KOPT-K1 (cell line): ENCODE data around the gene PLEKHG4.

ENCODE experiments used
- H3K27ac ChIP-seq: fragments of 200-600 bp; sonication (generic); 2 replicates; pipeline ENCODE4 v1.5.1; 2016; ENCODE audit warnings: antibody characterized with exemption, mild to moderate bottlenecking, low read depth, low read length; ENCODE audit not compliant: poor library complexity, severe bottlenecking
- H3K36me3 ChIP-seq: fragments of 200-600 bp; sonication (generic); 2 replicates; pipeline ENCODE4 v1.5.1; 2017; ENCODE audit warnings: antibody characterized with exemption, mild to moderate bottlenecking, low read length, moderate library complexity; ENCODE audit not compliant: insufficient read depth
- H3K9me3 ChIP-seq: fragments of 200-600 bp; sonication (generic); 2 replicates; pipeline ENCODE4 v1.5.1; 2017; ENCODE audit warnings: antibody characterized with exemption, low read length, mild to moderate bottlenecking; ENCODE audit not compliant: insufficient read depth, poor library complexity, severe bottlenecking

The PLEKHG4 gene

DNA sequence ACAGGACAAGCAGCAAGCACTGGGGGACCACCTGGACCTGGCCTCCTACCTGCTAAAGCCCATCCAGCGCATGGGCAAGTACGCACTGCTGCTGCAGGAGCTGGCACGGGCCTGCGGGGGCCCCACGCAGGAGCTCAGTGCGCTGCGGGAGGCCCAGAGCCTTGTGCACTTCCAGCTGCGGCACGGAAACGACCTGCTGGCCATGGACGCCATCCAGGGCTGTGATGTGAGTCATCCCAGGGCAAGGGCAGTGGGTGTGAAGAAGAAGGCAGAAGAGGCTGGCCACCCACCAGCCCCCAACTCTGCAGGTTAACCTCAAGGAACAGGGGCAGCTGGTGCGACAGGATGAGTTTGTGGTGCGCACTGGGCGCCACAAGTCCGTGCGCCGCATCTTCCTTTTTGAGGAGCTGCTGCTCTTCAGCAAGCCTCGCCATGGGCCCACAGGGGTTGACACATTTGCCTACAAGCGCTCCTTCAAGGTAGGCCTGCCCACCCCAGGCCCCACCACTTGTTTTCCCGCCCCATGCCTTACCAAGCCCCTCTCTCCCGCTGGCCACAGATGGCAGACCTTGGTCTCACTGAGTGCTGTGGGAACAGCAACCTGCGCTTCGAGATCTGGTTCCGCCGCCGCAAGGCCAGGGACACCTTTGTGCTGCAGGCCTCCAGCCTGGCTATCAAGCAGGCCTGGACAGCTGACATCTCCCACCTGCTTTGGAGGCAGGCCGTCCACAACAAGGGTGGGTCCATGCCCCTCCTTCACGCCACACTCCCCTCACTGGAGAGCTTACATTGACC is 7.3 kb downstream of the PLEKHG4 start:
- Histone ChIP-seq H3K27ac (no peak overlapping the region), H3K36me3 (peaks cover 91% of the 10 kb centered on the region), H3K9me3 (no peaks in the 10 kb centered on the region)

- H3K36me3 ChIP-seq: peaks cover 78% of the 10 kb centered on the region; the same call in 1 of the 2 replicates
- H3K9me3 ChIP-seq: no peaks in the 10 kb centered on the region
- H3K27ac ChIP-seq: no peak overlapping the region
Observed at GRCh38 chr16:67287960-67288359, 8.6 kb downstream of the PLEKHG4 start.

GRCh38 chr16:67291461-67291860 is 12.1 kb downstream of the PLEKHG4 start:
- H3K27ac ChIP-seq: no peak overlapping the region
- H3K9me3 ChIP-seq: no peaks in the 10 kb centered on the region
- peaks cover 43% of the 10 kb centered on the region; the same call in 1 of the 2 replicates for H3K36me3 ChIP-seq

- H3K36me3 ChIP-seq: peaks cover 15% of the 10 kb centered on the region; the same call in 1 of the 2 replicates
- H3K9me3 ChIP-seq: no peaks in the 10 kb centered on the region
- no peak overlapping the region for H3K27ac ChIP-seq
Observed at GRCh38 chr16:67294171-67294757, 14.9 kb downstream of the PLEKHG4 start.

DNA sequence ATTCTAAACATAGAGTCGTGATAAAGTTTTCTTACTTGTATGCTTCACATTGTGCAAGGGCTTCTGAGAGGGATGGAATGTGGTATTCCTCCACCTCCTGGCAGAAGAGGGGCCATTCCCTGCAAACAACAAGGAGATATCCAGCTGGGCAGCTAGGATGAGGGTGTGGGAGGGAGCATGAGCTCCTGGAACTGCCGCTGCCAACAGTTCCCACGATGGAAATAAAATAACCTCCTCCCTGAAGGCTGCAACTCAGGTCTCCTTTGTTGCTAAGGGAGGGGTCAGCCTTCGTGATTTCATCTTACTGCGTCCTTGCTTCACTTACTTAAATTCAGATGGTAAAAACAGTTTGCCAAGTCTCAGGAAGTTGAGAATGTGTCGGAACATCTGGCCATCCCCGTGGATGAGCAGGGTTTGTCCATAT is 15.6 kb downstream of the PLEKHG4 start:
- Histone ChIP-seq H3K9me3 (no peaks in the 10 kb centered on the region), H3K36me3 (peaks cover 8% of the 10 kb centered on the region; the same call in 1 of the 2 replicates), H3K27ac (no peak overlapping the region)

DNA sequence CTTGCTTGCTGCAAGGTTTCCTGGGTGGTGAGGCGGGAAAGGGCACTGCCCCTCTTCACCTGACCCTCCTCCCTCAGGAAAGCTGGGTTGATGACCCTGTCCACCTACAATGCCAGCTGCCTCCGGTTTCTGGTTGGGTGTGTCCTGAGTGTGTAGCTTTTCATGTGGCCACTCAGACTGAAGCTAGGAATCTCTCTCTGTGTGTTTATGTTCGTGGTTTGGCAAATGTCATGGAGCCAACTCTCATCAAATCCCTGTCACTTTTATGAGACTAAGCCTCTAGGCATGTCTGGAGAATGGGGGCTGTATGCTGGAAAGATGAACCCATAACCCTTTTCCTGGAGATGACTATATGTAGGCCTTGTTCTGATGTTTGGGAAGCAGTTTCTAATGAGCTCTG is 17.1 kb downstream of the PLEKHG4 start:
- Histone ChIP-seq H3K36me3 (no peaks in the 10 kb centered on the region; the same call in 1 of the 2 replicates), H3K9me3 (no peaks in the 10 kb centered on the region), H3K27ac (no peak overlapping the region)

GRCh38 chr16:67298277-67298676 is 18.9 kb downstream of the PLEKHG4 start:
- Histone ChIP-seq H3K9me3 (no peaks in the 10 kb centered on the region), H3K36me3 (no peaks in the 10 kb centered on the region; the same call in 1 of the 2 replicates), H3K27ac (no peak overlapping the region)

GRCh38 chr16:67299269-67299668 is 19.9 kb downstream of the PLEKHG4 start:
- Histone ChIP-seq H3K27ac (no peak overlapping the region), H3K9me3 (no peaks in the 10 kb centered on the region)

GRCh38 chr16:67301080-67301782 is 21.9 kb downstream of the PLEKHG4 start:
- Histone ChIP-seq H3K36me3 (no peaks in the 10 kb centered on the region), H3K9me3 (no peaks in the 10 kb centered on the region), H3K27ac (no peak overlapping the region)

More at GRCh38 chr16:67299269-67299668, 19.9 kb downstream of the PLEKHG4 start:
- H3K36me3 ChIP-seq: no peaks in the 10 kb centered on the region

DNA sequence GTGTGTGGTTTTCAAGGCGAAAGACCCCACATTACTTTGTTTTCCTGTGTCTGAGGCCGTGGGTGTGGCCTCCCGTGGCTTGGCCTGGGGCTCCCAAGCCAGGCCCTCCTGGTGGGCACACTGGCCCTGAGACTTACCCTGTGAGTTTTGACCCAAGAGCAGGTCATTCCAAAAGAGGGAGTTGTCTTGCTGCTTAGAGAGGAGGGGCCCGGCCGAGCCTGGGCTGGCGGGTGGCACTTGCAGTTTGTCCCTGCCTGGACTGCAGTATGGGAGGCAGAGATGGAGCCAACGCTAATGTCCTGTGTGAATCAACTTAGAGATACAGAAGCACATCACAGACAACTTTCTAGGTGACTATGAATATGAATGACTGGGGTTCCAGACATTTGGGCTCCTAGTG is 22.7 kb downstream of the PLEKHG4 start:
- Histone ChIP-seq H3K9me3 (no peaks in the 10 kb centered on the region), H3K27ac (no peak overlapping the region)

DNA sequence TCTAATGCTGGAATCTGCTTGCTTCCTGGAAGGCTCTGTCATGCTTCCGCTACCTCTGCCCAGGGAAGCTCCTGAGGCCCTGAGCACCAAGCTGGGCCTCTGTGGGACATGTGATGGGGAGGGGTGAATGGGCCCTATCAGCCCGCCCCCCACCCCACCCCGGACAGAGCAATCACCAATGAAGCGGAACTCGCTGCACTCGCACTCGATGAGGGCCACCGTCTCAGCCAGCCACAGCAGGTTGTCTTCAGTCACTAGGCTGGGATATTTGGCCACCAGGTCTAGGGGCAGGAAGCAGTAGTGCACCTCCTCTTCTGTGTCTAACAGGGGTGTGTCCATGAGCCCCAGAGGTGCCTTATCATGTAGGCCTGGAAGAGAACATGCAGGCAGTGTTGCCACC is 23.6 kb downstream of the PLEKHG4 start:
- H3K36me3 ChIP-seq: no peaks in the 10 kb centered on the region
- H3K27ac ChIP-seq: no peak overlapping the region
- H3K9me3 ChIP-seq: no peaks in the 10 kb centered on the region

More for the DNA sequence above, 22.7 kb downstream of the PLEKHG4 start:
- H3K36me3 ChIP-seq: no peaks in the 10 kb centered on the region

- no peaks in the 10 kb centered on the region for H3K36me3 ChIP-seq
- no peak overlapping the region for H3K27ac ChIP-seq
- H3K9me3 ChIP-seq: no peaks in the 10 kb centered on the region
Observed at GRCh38 chr16:67304020-67304419, 24.7 kb downstream of the PLEKHG4 start.

- H3K9me3 ChIP-seq: no peaks in the 10 kb centered on the region
- H3K36me3 ChIP-seq: no peaks in the 10 kb centered on the region
- H3K27ac ChIP-seq: no peak overlapping the region
Observed at GRCh38 chr16:67305216-67306071, 26.1 kb downstream of the PLEKHG4 start.

GRCh38 chr16:67310561-67310960 is 31.2 kb downstream of the PLEKHG4 start:
- no peak overlapping the region for H3K27ac ChIP-seq
- H3K36me3 ChIP-seq: no peaks in the 10 kb centered on the region

More at GRCh38 chr16:67310561-67310960, 31.2 kb downstream of the PLEKHG4 start:
- no peaks in the 10 kb centered on the region for H3K9me3 ChIP-seq
